ENCODE data around the gene CNGB1. TPM values are rescaled to one million over a fixed set of nuclear protein-coding genes. Genes with fewer than 3 reads are reported as not detected.
"Not testable (repeated sequence)": the region's sequence is repeated elsewhere in the genome, so short reads cannot be mapped to it uniquely, and the experiment has no call there.

CNGB1 gene
- total RNA-seq, 2 donors from 2014 or later = 0.51 TPM; not detected in 1

DNA sequence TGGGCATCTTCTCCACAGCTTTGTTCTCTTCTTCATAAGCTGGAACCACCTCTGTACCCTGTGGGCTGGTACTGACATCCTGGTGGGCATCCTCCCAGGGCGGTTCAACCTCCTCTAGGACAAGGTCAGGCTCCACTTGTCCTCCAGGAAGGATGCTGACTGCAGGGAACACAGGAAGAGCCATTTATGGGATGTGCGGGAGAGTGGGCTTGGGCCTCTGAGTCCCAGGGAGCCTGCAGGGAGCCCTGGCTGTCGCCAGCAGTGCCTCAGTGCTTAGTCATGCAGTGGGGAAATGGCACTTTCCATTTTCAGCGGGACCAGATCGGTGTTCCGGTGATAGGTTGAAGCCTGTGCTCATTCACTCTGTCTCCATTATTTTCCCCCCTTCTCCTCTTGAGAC is 20.5 kb downstream of the CNGB1 start:
- no peaks in the 10 kb centered on the region for H3K36me3 Mint-ChIP-seq
- ATAC-seq (no peak), DNase-seq (ENCODE audit: low spot score in 2 of 2) (no peak)
- H3K9me3 Mint-ChIP-seq = no peaks in the 10 kb centered on the region
- no peak overlapping the region for H3K27ac Mint-ChIP-seq

DNA sequence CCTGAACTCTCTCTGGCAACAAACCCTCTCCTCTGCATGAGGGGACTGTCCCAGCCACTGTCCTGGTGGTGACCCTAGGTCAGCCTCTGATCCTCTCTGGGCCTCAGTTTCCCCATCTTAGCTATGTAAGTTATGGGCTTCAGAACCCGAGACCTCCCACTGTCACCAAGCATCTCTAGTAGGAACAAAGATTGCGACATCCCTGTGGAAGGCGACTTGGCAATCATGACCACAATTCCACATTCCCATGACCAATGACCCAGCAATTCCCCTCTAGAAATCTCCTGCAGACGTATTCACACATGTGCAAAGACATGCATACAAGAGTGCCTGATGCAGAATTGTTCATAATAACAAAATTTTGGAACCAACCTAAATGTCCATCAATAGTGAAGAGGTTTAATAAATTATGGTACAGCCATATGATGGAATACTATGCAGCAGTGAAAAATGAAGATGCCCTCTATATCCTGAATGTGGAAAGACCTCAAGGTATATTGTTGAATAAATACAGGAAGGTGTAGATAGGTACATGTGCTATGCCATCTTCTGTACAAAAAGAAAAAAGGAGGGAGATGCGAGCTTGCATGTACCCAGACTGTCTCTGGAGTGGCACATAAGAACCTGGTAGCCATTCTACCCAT is 21.2 kb downstream of the CNGB1 start:
- Mint-ChIP-seq H3K27ac (no peak overlapping the region), H3K9me3 (no peaks in the 10 kb centered on the region), H3K36me3 (no peaks in the 10 kb centered on the region)
- DNase-seq (ENCODE audit: low spot score in 2 of 2) = no peak
- ATAC-seq = no peak

DNA sequence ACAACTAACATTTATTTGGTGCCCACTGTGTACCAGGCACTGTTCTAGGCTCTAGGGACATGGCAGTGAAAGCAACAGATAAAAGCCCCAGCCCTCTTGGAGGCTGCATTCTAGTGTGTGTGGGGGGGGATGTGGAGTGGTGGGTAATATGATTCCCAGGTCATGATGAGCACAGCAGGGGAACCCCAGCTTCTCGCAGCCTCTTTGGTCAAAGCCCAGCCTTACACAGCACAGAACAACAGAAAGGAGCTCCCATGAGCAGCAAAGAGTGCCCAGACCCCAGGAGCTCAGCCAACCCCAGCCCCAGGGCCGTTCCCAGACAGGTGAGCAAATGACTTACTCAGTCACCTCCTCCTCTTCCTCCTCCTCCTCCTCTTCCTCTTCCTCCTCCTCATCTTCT is 21.9 kb downstream of the CNGB1 start:
- Mint-ChIP-seq H3K27ac (no peak overlapping the region), H3K9me3 (no peaks in the 10 kb centered on the region), H3K36me3 (no peaks in the 10 kb centered on the region)
- ATAC-seq (no peak), DNase-seq (ENCODE audit: low spot score in 2 of 2) (no peak)

DNA sequence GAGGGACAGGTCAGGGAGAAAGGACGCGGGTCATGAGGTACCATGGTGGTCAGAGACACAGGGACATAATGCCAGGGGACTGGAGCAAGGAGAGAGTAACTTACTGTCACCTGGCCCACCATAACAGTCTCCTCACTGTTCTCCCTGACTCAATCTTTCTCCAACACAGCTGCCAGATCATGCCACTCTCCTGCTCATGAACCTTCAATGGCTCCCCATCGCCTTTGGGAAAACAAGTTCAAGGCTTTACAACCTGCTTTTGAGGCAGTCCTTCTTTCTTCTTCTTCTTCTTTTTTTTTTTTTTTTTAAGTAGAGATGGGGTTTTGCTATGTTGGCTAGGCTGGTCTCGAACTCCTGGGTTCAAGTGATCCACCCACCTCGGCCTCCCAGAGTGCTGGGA is 22.9 kb downstream of the CNGB1 start:
- ATAC-seq (no peak), DNase-seq (ENCODE audit: low spot score in 2 of 2) (no peak)

DNA sequence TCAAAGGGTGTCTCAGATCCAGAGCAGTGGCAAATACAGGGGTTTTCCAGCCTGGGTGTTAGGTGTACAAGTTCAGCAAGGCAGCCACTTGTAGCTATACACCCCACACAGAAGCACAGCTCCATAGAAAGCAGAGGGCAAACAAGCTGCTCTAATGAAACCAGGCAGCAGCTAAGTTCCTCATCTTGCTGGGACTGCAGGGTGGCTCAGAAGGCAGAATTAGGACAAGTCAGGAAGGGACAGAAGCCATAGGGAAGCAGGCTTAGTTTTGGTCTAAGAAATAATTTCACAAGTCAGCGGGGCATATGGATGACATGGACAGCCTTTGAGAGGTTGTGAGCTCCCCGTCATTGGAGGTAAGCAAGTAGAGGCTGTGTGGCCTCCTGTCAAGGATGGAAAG is 23.7 kb downstream of the CNGB1 start:
- Mint-ChIP-seq H3K36me3 (no peaks in the 10 kb centered on the region), H3K27ac (no peak overlapping the region), H3K9me3 (no peaks in the 10 kb centered on the region)
- ATAC-seq (no peak), DNase-seq (ENCODE audit: low spot score in 2 of 2) (no peak)

More for the DNA sequence above, 22.9 kb downstream of the CNGB1 start:
- Mint-ChIP-seq H3K9me3 (no peaks in the 10 kb centered on the region), H3K36me3 (no peaks in the 10 kb centered on the region), H3K27ac (no peak overlapping the region)

DNA sequence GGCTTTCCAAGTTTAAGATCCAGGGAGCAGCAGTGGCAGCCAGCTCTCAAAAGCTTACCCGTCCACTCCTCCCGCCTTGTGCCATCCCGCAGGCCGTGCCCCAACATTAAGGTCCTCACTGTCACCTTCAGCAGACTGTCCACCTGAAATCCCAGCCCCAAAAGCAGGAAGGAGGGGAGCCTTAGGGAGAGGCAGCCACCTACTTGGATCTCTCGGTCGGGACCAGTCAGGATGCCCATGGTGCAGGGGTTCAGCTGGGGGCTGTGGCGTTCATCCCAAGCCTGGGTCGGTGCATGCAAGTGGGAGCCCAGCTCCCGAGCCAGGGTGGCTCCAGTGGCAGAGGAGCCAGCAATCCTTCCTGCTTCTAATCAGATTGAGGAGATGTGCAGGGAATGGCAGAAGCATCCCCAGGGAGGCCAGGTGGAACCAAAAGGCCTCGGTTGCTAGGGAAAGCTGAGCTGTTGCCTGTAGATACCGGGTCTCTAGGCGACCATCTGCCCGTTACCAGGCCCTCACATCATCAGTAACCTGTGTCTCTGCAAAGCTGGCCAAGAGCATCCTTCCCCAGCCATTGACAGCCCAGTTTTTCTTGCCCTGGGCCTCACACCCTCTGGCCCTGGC is 24.6 kb downstream of the CNGB1 start:
- Mint-ChIP-seq H3K27ac (no peak overlapping the region), H3K36me3 (no peaks in the 10 kb centered on the region), H3K9me3 (no peaks in the 10 kb centered on the region)
- no peak for ATAC-seq
- DNase-seq (ENCODE audit: low spot score in 2 of 2) = no peak

DNA sequence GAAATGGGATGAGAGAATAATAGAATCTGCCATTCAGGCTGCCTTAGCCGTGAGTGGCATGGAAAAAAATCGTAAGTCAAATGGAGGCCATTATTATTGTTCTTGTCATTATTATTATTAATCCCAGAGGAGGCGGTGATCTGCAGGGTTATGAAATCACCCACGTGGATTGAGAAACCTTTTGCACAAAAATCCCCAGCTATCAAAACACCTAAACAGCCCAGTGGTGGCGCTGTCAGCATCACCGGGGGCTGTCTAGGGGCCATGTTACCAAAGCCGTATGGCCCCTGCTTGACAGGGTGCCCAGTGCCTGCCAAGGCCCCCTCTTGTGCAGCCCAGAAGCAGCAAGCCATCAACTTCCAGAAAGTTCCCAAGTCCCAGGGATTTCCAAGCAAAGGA is 25.2 kb downstream of the CNGB1 start:
- no peak overlapping the region for H3K27ac Mint-ChIP-seq
- ATAC-seq (no peak), DNase-seq (ENCODE audit: low spot score in 2 of 2) (no peak)
- H3K36me3 Mint-ChIP-seq = no peaks in the 10 kb centered on the region
- no peaks in the 10 kb centered on the region for H3K9me3 Mint-ChIP-seq

DNA sequence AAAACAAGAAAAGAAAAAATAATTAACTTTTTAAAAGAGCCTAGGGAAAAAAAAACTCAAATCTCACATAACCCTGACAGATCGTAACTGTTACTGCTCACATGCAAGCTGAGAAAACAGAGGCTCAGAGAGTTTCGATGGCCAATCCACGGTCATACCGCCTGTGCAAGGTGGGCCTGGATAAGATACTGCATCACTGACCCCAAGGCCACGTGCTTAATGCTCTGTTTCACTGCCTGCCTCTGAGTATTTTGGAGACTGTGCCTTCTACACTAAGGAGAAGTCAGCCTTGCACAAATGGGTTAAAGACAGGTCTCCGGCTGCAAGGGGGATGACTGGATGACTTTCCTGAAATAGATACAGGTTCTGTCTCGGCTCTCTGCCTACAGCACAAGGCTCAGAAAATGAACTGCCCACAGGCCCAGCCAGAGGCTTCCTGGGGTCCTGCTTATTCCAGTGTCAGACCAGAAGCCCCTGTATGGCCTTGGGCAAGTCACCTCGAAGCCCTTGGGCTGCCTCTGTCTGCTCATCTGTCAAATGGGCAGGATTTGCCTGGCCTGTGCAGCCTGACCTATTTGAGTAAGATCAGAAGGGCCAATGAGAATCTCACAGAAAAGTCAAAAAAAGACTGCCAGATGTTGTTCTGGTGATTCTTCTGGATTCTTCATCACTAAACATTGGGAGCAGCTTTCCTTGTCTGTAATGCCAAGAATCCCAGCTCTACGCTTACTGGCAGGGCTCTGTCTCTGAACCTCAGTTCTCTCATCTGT is 25.8 kb downstream of the CNGB1 start:
- ATAC-seq (no peak), DNase-seq (ENCODE audit: low spot score in 2 of 2) (no peak)
- Mint-ChIP-seq H3K27ac (no peak overlapping the region), H3K9me3 (no peaks in the 10 kb centered on the region), H3K36me3 (no peaks in the 10 kb centered on the region)

DNA sequence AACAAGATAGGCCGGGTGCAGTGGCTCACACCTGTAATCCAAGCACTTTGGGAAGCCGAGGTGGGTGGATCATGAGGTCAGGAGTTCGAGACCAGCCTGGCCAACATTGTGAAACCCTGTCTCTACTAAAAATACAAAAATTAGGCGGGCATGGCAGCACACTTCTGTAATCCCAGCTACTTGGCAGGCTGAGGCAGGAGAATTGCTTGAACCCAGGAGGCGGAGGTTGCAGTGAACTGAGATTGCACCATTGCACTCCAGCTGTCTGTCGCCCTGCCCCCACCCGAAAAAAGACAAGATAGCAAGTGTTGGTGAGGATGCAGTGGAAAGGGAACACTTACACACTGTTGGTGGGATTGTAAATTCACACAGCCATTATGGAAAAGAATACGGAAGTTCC is 27.5 kb downstream of the CNGB1 start:
- H3K27ac Mint-ChIP-seq; DNase-seq (ENCODE audit: low spot score in 2 of 2); ATAC-seq; H3K9me3 Mint-ChIP-seq; H3K36me3 Mint-ChIP-seq: not testable (repeated sequence)

DNA sequence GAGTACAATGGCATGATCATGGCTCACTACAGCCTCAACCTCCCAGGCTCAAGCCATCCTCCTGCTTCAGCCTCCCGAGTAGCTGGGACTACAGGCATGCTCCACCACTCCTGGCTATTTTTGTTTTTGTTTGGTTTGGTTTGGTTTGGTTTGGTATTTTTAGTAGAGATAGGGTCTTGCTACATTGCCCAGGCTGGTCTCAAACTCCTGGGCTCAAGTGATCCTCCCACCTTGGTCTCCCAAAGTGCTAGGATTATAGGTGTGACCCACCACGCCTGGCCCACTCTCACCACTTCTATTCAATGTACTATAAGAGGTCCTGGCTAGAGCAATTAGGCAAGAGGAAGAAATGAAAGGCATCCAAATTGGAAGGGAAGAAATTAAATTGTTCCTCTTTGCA is 29.0 kb downstream of the CNGB1 start:
- not testable (repeated sequence) for ATAC-seq

DNA sequence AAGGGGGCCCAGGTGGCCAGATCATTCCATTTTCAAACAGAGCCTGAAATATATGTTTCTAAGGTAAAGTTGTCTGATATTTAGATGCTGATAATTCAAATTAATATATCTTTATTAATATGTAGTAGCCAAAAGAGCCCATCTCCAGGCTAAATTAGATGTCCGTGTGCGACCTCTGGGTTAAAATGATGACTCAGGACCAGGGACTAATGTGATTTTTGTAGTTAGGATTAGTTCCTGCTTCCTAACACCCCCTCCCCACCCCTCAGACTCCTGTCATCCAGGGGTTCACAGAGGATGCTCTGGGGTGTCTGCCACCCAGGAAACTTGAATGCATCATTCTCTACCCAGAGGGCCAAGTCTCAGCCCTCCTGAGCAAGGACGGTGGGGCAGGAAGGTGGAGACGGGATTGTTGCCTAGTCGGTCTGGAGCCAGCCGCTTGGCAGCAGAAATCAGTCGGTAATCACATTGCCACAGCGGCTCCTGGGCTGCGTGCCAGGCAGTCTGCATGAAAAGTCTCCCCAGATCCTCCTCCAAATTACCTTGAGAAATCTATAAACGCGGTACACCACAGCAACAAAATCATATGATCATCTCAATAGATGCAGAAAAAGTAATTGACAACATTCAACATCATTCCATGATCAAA is 29.8 kb downstream of the CNGB1 start:
- no peaks in the 10 kb centered on the region for H3K9me3 Mint-ChIP-seq
- H3K27ac Mint-ChIP-seq = no peak overlapping the region
- no peak for DNase-seq (ENCODE audit: low spot score in 2 of 2)
- ATAC-seq = no peak
- H3K36me3 Mint-ChIP-seq = no peaks in the 10 kb centered on the region

More for the DNA sequence above, 29.0 kb downstream of the CNGB1 start:
- not testable (repeated sequence) for DNase-seq (ENCODE audit: low spot score in 2 of 2); H3K27ac Mint-ChIP-seq; H3K36me3 Mint-ChIP-seq; H3K9me3 Mint-ChIP-seq

DNA sequence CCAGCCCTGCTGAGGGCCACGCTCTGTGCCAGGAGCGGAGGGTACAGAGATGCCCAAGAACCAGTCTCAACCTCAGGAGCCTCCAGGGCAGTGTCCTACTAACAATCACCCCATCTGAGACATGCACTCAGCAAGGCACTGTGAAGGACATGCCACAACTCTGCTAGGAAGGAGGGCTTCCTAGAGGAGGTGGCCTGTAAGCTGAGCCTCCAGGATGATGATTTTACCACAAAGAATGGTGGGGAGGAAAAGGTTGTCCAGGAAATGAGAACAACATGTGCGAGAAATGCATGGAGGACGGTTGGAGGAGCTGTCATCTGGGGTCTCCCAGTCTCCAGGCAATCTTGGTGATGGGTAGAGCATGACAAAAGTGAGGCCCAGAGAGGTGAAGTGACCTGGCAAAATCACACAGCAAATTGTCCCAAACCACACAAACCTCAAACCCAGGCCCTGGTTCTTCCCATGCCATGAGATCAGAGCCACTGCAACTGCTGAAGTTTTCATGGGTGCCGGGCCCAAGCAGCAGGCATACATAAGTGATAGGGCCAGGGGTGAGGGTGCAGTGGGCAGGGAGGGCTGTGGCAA is 30.5 kb downstream of the CNGB1 start:
- no peak overlapping the region for H3K27ac Mint-ChIP-seq
- ATAC-seq = no peak

DNA sequence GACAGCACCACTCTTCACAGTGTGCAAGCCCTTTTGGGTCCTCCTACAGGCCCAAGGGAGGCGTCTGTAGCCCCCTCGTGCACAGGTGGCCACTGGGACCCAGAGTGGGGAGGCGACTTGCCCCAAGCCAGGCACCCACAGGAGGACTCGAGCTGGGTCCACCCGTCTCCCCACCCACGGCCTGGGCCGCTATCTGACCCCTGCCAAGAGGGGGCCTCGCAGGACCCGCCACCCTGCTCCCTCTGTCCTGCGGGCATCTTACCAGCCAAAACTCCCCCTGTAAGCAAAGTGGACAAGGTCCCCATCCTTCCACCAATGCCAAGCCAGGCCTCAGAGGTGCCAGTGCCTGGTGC is 31.1 kb downstream of the CNGB1 start:
- Mint-ChIP-seq H3K27ac (no peak overlapping the region), H3K36me3 (no peaks in the 10 kb centered on the region), H3K9me3 (no peaks in the 10 kb centered on the region)
- no peak for DNase-seq (ENCODE audit: low spot score in 2 of 2)
- no peak for ATAC-seq

More for the DNA sequence above, 30.5 kb downstream of the CNGB1 start:
- Mint-ChIP-seq H3K9me3 (no peaks in the 10 kb centered on the region), H3K36me3 (no peaks in the 10 kb centered on the region)
- DNase-seq (ENCODE audit: low spot score in 2 of 2) = no peak

DNA sequence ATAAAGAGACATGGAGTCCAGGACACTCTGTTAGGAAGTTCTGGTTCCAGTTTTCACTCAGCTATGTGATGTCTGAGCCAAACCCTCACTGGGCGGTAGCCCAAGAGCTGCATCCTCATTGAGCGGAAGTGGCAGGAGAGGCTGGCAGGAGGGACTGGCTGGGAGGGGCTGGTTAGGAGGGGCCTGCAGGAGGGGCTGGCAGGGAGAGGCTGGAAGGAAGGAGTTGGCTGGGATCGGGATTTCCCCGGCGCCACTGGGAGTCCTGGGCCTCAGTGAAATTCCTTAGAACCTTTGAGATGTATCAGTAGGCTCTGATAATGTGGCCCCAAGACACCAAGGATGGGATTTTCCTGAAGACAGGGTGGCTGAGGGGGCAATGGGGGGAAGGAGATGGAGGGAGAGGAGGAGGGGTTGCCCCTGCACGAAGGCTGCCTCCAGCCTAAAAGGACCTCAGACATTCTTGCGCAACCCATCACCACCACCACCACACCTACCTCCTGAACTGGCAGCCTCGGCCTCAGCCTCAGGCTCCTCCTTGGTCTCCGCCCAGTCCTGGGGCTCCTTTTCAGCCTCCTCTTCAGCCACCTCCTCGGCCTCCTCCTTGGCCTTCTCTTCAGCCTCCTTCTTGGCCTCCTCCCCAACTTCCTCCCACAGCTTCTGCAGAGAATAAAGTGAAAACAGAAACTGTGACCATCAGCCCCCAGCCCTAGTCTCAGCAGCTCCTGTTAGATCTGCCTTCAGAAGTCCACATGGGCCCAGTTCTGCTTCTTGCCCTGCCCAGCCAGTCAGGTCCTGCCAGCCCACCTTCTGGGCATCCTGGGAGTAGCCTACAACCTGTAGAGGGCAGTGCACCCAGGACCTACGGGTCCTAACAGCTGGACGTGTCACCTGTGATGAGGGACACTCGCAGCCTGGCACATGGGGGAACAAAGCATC is 31.7 kb downstream of the CNGB1 start:
- Mint-ChIP-seq H3K36me3 (no peaks in the 10 kb centered on the region), H3K9me3 (no peaks in the 10 kb centered on the region), H3K27ac (no peak overlapping the region)
- DNase-seq (ENCODE audit: low spot score in 2 of 2) = no peak
- no peak for ATAC-seq

DNA sequence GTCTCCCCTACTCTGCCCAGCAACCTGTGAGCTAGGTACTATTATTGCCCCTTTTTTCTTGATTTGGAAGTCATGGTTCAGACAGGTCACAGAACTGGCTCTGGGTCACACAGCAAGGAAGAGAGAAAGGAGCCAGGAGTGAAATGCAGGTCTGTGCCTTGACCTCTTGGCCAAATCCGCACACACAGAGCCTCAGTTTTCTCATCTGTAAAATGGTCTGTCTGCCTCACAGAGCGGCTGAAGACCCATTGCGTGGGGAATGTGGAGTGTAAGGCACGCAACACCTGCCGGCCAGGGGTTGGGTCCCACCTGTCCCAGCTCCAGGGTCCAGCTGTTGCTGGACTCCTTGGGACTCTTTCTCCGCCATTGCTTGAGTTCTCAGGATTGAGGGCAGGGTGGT is 32.4 kb downstream of the CNGB1 start:
- no peak overlapping the region for H3K27ac Mint-ChIP-seq
- H3K9me3 Mint-ChIP-seq = no peaks in the 10 kb centered on the region
- H3K36me3 Mint-ChIP-seq = no peaks in the 10 kb centered on the region
- no peak for DNase-seq (ENCODE audit: low spot score in 2 of 2)
- ATAC-seq = no peak

DNA sequence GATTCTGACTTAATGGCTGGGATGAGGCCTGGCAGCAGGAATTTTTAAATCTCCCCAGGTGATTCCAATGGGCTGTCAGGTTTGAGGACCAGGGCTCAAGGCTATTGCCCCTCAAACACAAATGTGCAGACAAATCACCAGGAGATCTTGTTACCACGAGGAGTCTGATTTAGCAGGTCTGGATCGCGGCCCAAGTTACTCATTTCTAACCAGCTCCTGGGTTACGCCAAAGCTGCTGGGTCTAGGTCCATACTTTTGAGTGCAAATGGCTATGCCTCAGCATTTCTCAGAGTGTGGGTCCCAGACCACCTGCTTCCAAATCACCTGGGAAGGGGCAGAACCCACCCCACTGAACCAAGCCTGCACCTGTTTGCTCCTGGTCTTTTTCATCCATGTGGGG is 33.1 kb downstream of the CNGB1 start:
- Mint-ChIP-seq H3K9me3 (no peaks in the 10 kb centered on the region), H3K27ac (no peak overlapping the region), H3K36me3 (no peaks in the 10 kb centered on the region)
- ATAC-seq (no peak), DNase-seq (ENCODE audit: low spot score in 2 of 2) (no peak)

Measured in activated naive CD4-positive, alpha-beta T cell treated with anti-CD3 and anti-CD28 coated beads, Interleukin-2, amount 50 U/mL, for 72 hours (primary cell).